NAMALWA (cell line): Measurements from ENCODE around the gene TBX1.

Source experiments
- DNase-seq: peaks from one replicate; pipeline ENCODE4 v3.0.0-alpha.2; 2015; ENCODE audit warnings: low spot score

Gene TBX1

DNA sequence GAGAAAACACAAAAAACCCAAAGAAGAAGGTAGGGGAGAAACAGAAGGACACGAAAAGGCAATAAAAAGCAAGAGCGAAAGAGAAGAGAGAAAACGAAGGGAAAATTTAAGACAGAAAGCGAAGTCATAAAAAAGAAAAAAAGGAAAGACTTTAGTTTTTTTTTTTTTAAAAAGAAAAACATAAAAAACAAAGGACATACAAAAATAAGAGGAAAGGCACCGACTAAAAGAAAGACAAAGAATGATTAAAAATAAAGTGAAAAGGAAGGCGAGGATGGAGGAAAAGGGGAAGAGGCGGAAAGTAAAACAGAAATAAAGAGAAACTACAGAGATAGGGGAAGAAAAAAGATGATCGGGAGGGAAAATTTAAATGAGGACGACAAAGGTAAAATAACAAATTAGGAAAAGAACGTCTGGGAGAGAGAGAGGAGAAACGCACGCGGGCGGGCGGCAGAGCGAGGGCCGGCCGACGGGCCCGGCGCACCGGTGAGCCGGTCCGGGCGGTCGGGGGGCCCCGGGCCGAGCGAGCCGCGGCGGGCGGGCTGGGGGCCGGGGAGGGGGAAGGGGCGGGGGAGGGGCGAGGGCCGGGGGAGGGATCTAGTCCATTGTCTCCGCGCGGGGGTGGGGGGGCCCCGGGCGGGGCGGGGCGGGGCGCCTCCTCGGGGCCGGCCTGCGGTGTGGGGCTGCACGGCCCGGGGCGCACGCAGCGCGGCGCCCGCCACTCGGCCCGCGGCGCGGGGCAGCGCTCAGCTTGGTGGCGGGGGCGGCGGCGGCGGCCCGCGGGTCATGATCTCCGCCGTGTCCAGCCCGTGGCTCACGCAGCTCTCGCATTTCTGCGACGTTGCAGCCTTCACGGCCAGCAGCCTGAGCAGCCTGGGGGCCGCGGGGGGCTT is at the start of gene TBX1:
TBX1 (plus strand) TSS at position 721 of the 893 bp plus-strand sequence; CDS start at position 787, 66 bp downstream.
- no peak for DNase-seq

DNA sequence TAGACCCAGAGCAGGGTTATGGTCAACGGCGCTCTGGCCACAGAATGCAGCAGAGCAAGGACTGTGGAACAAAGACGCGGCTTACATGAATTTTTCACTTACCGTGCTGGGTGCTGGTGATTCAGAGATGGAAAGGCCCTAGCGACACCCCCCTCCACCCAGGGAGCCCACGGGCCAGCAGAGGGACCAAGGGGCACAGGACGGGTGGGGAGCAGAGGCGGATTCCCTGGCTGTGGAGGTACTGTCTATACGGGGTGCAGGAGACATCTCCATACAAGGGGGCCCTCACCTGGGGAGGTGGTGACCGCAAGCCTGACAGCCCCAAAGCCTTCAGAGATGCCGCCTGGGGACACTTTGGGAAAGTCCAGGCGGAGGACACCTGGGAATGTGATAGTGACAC is 47.3 kb upstream of the TBX1 start:
- no peak for DNase-seq

DNA sequence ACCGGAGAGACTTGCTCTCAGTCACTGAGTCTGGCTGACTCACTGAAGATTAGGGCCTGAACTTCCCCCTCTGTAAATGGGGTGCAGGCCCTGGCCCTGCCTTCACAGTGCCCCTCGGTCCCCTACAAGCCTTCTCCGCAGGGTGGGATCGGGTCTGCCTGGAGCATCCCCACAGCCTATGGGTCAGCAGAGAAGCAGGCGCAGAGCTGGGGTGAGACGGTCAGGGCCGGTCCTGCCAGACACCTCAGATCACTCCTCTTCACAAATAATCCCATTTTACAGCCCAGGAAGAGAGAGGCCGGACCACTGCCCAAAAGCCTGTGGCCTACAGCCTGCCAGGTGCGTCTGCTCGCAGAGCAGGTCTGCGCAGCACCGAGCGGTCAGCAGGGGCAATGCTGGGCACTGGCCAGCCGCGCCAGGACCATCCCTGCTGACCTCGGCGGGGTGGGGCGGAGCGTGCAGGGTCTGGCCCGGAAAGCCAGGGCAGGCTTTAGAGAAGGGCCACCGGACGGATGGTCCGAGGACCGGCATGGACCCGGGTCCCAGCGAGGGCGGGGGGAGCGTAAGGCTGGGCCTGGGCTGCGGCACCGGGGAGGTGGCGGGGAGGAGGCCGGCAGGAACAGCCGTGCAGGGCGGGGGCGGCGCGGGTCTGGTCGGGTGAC is 46.8 kb upstream of the TBX1 start:
- no peak for DNase-seq

DNA sequence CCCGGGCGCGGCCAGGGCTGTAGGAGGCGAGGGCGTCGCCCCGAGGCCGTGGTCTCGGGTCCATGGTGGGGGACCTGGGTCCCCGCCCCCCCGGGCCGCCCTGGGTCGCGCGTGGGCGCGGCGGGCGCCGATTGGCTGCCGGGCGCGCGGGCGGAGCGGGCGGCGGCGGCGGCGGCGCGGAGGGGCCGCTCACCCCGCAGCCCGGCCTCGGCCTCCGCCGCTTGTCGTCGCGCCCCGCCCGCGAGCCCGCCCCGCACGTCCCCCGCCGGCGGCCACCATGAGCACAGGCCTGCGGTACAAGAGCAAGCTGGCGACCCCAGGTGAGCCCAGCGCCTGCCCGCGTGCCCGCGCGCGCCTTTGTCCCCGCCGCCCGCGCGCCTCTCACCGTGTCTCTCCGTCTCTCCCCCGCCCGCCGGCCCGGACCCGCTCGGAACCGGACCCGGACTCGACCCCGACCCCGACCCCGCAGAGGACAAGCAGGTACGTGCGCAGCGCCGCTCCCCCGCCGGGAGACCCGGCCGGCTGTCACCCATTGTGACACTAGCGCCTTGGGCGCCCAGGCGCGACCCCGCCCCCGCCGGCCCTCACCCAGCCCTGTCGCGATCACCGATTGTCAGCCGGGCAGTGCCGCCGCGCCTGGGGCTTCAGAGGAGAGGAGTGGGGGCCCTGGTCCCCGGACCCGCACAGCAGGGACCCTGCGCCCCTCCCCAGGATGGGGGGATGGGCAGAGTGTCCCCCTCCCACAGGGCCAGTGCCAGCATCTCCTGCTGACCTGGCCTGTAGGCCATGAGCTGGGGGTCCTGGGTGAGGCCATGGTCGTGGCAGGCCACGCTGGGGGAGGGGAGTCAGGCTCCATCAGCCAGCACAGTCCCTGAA is 46.0 kb upstream of the TBX1 start, which contains the start of gene SEPTIN5:
SEPTIN5 (plus strand) TSS at position 192 of the 876 bp plus-strand sequence; CDS start at position 278, 86 bp downstream.
- no peak for DNase-seq

DNA sequence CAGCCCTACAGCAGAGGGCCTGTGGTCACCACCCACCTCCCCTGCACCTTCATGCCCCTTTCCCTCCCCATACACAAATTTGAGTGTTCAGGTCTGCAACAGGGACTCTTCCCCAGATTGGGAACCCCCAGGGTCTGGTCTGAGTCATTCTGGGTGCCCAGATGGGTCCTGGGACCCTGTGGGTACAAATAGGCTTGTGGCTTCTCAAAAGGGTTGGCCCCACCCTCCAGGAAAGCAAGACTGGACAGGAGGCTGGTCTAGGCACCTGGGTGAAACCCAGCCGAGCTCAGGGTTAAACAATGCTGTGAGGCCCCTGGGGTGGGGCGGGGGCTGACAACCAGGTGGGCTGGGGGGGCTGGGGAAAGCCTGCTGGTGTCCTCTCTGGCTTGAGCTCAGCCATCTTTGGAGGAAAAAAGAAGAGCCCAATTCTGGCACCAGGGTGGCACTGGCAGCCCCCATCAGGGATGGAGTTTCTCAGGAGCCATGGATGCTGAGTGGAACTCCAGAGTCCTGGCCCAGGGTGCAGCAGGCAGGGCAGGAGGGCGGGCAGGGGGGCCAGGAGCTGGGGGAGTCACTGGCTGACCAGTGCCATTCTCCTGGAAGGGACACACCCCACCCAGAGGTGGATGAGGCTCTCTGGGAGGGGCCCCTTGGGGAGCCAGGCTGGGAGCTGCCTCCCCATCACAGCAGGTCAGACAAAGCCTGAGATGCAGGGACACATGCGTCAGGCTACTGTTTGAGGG is 45.2 kb upstream of the TBX1 start:
- no peak for DNase-seq

DNA sequence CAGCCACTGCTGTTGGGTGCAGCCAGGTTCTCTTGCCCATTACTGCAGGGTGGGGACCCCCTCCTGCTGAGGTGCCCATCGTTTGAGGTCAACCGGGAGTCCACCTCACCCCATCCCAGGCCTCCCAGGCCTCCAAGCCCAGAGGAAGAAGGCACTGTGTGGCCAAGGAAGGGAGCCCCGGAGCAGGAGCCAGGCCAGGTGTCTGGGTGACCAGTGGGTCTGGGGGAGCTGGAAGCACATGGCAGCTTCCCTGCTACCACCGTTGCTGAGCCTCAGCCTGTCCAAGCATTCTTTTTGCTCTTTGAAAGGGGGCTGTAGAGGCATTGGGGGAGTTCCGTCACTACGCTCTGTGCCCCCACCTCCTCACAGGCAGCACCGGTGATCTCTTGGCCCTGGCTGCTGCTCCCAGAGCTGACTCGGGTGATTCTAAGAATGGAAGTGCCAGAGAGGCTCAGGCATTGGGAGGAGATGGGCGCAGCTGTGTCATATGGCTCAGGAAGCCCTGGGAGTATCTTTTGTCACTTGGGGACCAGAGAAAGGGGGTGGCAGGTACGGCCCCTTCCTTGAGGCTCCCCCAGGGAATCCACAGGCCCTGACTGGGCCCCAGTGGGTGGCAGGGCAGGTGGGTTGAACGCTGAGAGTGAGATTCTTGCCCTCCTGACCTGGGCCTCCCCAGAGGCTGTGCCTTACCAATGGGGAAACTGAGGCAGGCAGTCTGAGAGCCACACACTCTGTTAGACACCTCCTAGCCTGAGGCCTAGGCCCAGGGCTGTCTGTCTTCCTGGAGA is 44.3 kb upstream of the TBX1 start:
- DNase-seq = no peak

DNA sequence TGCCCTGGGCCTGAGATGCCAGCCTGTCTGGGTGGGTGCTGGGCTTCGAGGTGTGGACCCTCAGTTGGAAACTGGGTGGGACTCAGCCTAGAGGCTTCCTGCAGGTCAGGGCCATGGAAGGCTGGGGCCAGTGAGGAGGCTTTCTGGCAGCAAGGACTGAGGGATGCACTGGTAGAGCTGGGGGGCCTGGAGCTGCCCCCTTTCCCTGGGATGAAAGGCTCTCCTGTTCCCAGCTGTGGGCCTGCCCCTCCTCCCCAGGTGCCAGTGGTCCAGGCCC is 43.8 kb upstream of the TBX1 start:
- no peak for DNase-seq

DNA sequence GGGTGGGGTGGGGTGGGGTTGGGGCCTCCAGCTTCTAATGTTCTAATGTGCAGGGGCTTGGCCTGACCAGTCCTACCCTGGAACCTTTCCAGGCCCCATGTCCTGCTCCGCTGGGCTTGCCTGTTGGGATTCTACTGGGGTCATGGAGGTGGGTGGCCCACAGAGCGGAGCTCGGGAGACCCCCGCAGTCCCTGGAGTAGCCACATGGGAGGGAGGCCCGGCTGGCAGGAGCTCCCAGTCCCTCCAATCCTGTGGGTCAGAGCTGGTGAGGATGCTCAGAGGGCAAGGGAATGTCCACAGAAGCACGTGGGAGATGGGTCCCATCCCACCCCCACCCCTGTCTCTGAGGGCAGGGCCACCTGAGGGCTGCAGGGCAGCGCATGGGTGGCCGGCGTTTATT is 43.4 kb upstream of the TBX1 start:
- no peak for DNase-seq

DNA sequence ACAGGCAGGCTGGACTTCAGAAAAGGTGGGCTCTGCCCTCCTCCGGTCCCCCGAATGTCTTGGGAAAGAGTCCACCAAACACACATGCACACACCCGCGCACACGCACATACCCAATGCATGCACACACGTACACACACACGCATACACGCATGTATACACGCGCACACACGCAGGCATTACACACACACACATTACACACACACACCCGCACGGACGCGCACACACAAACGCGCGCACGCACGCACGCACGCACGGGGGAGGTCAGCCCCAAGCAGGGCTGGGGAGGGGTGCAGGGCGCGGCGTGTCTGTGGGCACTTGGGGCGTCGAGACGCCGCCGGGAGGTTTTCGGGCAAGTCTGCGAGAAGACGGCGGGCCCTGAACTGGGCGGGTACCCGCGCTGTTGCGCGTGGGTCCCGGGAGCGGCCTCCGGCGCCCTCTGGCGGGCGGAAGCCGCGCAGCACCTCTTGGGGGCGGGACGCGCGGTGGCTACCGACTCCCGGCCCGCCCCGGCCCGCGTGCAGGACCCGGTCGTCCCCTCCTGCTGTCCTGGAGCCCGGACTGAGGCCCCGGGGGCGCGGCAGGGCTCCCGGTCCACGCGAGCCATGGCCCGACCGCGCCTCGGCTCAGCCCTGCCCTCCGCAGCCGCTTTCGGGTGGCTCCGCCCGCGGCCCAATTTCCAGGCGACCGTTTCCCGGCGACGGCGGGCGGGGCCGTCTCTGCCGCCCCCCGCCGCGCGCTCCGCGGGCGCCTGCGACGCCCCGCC is 42.7 kb upstream of the TBX1 start:
- peak; percentile 74 for DNase-seq

DNA sequence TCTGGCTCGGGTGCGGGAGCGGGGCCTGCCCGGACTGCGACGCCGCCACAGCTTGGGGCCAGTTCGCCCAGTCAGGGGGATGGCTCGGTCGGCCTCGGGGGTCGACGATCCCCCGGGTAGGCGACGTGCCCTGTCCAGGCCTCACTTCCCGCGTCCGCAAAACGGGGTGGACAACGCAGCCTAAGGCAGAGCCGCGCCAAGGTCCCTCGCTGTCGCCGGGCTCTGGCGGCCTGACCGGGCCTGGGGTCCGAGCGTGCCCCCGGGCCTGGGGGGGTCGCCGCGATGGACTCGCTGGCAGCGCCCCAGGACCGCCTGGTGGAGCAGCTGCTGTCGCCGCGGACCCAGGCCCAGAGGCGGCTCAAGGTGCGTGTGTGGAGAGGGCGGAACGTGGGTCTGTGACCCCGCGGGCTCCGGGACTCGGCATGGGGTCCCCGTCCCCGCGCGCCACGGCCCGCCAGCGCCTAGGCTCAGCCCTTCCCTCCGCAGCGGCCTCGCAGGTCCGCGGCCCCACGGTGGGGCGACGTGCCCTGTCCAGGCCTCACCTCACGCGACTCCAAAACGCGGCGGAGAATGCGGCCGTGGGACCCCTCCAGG is 42.0 kb upstream of the TBX1 start:
- DNase-seq = no peak

DNA sequence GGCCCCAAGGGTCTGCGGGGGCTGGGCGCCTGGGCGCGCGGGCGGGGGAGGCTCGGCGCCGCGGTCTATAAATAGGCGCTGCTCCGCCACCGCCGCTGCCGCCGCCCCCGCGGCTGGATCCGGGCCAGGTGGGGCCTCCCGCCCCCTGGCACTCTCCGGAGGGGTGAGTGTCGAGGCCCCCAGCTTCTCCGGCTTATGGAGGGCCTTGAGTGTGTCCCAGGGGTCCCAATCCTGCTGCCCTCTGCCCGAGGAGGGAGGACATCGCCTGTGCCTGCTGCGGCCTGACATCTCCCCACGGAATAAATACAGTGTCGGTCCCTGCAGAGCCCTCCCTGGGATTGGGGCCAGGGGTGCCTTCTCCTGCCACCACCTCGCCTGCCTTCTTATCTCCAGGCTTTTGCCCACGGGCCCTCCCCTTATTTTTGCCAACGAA is 41.5 kb upstream of the TBX1 start:
- DNase-seq = no peak

DNA sequence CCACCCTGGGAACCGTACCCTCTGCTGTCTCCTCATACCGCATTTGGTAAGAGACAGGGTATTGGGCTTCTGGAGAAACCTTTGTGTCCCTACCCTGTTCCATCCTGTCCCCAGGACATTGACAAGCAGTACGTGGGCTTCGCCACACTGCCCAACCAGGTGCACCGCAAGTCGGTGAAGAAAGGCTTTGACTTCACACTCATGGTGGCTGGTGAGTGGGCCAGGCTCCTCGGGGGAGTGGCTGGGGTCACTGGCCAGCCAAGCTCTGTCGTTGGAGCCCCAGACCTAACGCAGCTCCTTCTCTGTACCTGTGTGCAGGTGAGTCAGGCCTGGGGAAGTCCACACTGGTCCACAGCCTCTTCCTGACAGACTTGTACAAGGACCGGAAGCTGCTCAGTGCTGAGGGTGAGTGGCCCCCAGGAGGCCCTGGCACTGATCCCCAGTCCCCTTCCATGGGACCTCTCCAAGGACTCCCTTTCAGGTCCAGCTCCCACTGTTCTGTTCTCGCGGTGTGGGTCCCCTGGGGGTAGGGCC is 41.0 kb upstream of the TBX1 start:
- DNase-seq = no peak

DNA sequence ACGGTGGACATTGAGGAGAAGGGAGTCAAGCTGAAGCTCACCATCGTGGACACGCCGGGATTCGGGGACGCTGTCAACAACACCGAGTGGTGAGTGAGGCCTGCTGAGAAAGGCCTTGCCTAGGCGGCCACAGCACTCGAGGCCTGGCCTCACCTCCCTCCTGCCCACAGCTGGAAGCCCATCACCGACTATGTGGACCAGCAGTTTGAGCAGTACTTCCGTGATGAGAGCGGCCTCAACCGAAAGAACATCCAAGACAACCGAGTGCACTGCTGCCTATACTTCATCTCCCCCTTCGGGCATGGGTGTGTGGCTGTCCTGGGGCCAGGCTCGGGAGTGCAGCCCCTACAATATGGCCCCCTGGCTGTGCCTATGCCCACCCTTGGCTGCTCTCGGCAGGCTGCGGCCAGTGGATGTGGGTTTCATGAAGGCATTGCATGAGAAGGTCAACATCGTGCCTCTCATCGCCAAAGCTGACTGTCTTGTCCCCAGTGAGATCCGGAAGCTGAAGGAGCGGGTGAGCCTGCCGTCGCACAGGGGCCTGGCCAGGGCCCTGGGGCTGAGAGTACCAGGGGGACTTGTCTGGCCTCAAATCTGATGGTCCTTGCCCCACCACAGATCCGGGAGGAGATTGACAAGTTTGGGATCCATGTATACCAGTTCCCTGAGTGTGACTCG is 40.3 kb upstream of the TBX1 start:
- DNase-seq = no peak

DNA sequence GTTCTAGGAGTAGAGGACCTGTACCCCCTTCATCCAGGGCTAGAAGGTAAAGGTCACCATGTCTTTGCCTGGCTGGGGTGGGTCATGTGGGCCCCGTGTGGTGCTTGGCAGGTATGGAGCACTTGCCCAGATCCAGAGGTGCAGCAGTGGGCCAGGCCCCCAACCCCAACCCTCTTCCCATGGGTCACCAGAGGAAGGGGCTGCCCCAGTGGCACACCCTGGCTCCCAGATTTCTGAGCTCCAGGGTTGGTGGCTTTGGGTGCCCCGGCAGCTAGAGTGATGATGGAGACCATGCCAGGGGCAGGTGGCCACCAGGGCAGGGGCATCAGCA is 39.6 kb upstream of the TBX1 start:
- DNase-seq = no peak

DNA sequence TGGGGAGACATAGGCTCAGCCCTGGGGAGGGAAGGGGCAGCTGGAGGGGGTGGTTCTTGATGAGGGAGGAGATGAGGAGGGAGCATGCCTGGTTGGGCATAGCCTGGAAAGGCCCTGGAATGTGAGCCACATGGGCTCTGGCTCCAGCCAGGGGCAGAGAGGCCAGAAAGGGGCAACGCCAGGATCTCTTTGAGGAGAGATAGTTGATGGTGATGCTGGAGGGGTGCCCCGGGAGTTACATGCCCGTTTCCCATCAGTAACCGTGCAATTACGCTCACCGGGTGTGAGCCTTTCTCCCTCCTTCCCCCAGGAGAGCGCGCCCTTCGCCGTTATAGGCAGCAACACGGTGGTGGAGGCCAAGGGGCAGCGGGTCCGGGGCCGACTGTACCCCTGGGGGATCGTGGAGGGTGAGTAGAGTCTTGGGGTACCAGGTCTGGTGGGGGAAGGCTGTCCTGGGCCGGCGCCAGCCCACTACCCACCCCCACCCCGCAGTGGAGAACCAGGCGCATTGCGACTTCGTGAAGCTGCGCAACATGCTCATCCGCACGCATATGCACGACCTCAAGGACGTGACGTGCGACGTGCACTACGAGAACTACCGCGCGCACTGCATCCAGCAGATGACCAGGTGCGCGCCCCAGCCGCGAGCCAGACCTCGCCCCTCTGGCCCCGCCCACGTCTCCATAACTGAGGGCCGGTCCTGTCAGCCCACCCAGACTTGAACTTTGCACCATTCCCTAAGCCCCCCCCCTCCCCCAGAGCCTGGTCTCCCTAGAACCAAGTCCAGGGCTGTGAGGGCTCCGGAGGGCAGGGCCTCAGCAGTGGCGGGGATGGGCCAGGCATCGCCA is 39.0 kb upstream of the TBX1 start:
- DNase-seq = no peak

DNA sequence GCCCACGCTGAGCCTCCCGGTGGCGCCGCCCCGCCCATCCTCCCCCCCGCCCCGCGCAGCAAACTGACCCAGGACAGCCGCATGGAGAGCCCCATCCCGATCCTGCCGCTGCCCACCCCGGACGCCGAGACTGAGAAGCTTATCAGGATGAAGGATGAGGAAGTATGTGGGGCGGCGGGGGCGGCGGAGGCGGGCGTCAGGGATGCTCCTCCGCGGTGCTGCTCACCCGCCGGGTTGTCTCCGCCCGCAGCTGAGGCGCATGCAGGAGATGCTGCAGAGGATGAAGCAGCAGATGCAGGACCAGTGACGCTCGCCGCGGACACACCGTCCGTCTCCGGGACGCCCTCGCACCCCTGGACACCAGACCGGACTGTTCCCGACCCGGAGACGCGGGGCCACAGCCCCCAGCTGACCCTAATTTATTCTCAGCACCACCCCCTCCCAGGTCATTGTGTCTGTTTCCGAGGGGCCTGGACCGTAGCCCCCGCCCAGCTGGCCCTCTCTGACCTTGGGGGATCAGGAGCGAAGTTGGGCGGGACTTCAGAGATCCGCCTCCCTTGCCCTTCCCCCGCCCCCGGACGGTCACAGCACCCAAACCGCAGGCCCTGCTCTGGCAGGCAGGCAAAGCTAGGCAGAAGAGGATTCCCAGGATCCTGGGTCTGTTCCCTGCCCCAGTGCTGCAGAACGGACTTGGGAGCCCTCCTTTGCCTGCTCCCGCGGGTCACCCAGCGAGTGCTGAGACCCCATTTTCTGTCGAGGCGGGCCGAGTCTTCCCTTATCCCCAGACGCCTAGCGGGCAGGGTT is 38.2 kb upstream of the TBX1 start:
- no peak for DNase-seq

DNA sequence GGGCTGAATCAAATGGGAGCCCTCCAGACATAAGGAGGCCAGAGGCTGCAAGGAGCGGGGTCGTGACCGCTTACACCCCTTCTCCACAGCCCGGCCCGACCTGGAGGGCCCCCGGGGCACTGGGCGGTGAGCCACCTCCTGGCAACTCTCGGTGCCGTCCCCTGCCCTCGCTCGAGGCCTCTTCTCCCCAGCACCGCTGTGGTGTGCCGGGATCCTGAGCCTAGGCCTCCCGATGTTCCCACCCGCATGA is 37.7 kb upstream of the TBX1 start:
- no peak for DNase-seq
